ENCODE data around the gene FOXM1.

The FOXM1 gene

GRCh38 chr12:2811801-2812200 is 65.2 kb downstream of the FOXM1 start:
- H3K4me3 ChIP-seq (replicated peaks in 1 of 2; ENCODE audit: low read depth in 2 of 2, low read length in 2 of 2) = peak overlapping the region in 1 of 2 donors; percentile 91
- no peak for DNase-seq (ENCODE audit: low read depth in 2 of 2)
- TF ChIP-seq CTCF (IDR thresholded peaks at IDR 0.05; ENCODE audit: low read depth, low read length) = no peak

All from cardiac fibroblast (primary cell).